Chondrocyte (in vitro differentiated cells): ENCODE data around the gene CFAP74. TPM values are rescaled to one million over a fixed set of nuclear protein-coding genes. Genes with fewer than 3 reads are reported as not detected.

Experiments used
- DNase-seq: peaks from one replicate; pipeline ENCODE4 v3.0.0; 2021; ENCODE audit warnings: mixed read lengths, low spot score
- H3K27ac Mint-ChIP-seq: one replicate; pipeline ENCODE4 v1.8.0; 2021; ENCODE audit warnings: mild to moderate bottlenecking, moderate library complexity, mixed read lengths; ENCODE audit not compliant: unreplicated experiment
- H3K27me3 Mint-ChIP-seq: 2 replicates; pipeline ENCODE4 v1.8.0; 2021; ENCODE audit warnings: low read depth, mixed read lengths
- H3K36me3 Mint-ChIP-seq: 2 replicates; pipeline ENCODE4 v1.8.0; 2021; ENCODE audit warnings: low read depth, mixed read lengths
- H3K4me1 Mint-ChIP-seq: 2 replicates; pipeline ENCODE4 v1.8.0; 2021; ENCODE audit warnings: low read depth, mild to moderate bottlenecking, mixed read lengths
- H3K4me3 Mint-ChIP-seq: one replicate; pipeline ENCODE4 v1.8.0; 2021; ENCODE audit warnings: mild to moderate bottlenecking, moderate library complexity, mixed read lengths; ENCODE audit not compliant: unreplicated experiment
- H3K9me3 Mint-ChIP-seq: 2 replicates; pipeline ENCODE4 v1.8.0; 2021; ENCODE audit warnings: low read depth, mixed read lengths
- CTCF ChIP-seq: fragments of 200-600 bp; sonication (generic); IDR thresholded peaks from 2 replicates; pipeline ENCODE4 v1.5.0; 2021; ENCODE audit warnings: antibody characterized with exemption, mild to moderate bottlenecking, moderate library complexity
- total RNA-seq: library from RNA; stranded (reverse); gene quantifications from 3 replicates; pipeline ENCODE4 v1.2.1, GENCODE V29; 2021

Gene CFAP74
- total RNA-seq, 1 donor from 2014 or later: not detected

GRCh38 chr1:1969953-1970716 lies 33.5 kb downstream of the CFAP74 start:
- Mint-ChIP-seq H3K4me1 (no peaks in the 10 kb centered on the region), H3K27me3 (peaks cover 16% of the 10 kb centered on the region), H3K9me3 (no peaks in the 10 kb centered on the region), H3K36me3 (no peaks in the 10 kb centered on the region), H3K4me3 (no peak overlapping the region), H3K27ac (no peak overlapping the region)
- TF ChIP-seq CTCF: no peak
- no peak for DNase-seq

GRCh38 chr1:1969505-1969900 lies 34.1 kb downstream of the CFAP74 start:
- no peaks in the 10 kb centered on the region for H3K36me3 Mint-ChIP-seq
- H3K9me3 Mint-ChIP-seq: no peaks in the 10 kb centered on the region
- DNase-seq: no peak
- H3K27me3 Mint-ChIP-seq: peaks cover 10% of the 10 kb centered on the region
- no peaks in the 10 kb centered on the region for H3K4me1 Mint-ChIP-seq
- H3K27ac Mint-ChIP-seq: no peak overlapping the region
- TF ChIP-seq CTCF: no peak
- no peak overlapping the region for H3K4me3 Mint-ChIP-seq

- Mint-ChIP-seq H3K27ac (no peak overlapping the region), H3K4me1 (no peaks in the 10 kb centered on the region), H3K4me3 (no peak overlapping the region), H3K9me3 (no peaks in the 10 kb centered on the region), H3K27me3 (peaks cover 9% of the 10 kb centered on the region), H3K36me3 (no peaks in the 10 kb centered on the region)
- no peak for DNase-seq
- TF ChIP-seq CTCF: no peak
Measured at GRCh38 chr1:1968767-1969504, 34.6 kb downstream of the CFAP74 start.

- H3K27ac Mint-ChIP-seq: no peak overlapping the region
- H3K27me3 Mint-ChIP-seq: peaks cover 13% of the 10 kb centered on the region
- H3K9me3 Mint-ChIP-seq: no peaks in the 10 kb centered on the region
- DNase-seq: no peak
- no peaks in the 10 kb centered on the region for H3K36me3 Mint-ChIP-seq
- no peaks in the 10 kb centered on the region for H3K4me1 Mint-ChIP-seq
- no peak for TF ChIP-seq CTCF
- no peak overlapping the region for H3K4me3 Mint-ChIP-seq
Measured at GRCh38 chr1:1967879-1968278, 35.7 kb downstream of the CFAP74 start.

- Mint-ChIP-seq H3K27ac (no peak overlapping the region), H3K4me3 (no peak overlapping the region), H3K9me3 (peaks cover 2% of the 10 kb centered on the region), H3K36me3 (no peaks in the 10 kb centered on the region), H3K4me1 (no peaks in the 10 kb centered on the region), H3K27me3 (peaks cover 18% of the 10 kb centered on the region)
- no peak for DNase-seq
- no peak for TF ChIP-seq CTCF
Measured at GRCh38 chr1:1967151-1967550, 36.4 kb downstream of the CFAP74 start.
